Activated CD4-positive, alpha-beta T cell treated with anti-CD3 and anti-CD28 coated beads, Interleukin-2, Interleukin-4, amounts not matched to agents 100 ng/mL and 50 ng/mL, durations not matched to agents 16 hours and 8 hours (primary cell): ENCODE measurements around the gene ACOX1.

Experiments used
- DNase-seq: peaks from one replicate; pipeline ENCODE4 v3.0.0-alpha.2; 2020; ENCODE audit warnings: low spot score

Gene ACOX1

GRCh38 chr17:75909051-75909811 is 69.7 kb downstream of the ACOX1 start:
- no peak for DNase-seq

- DNase-seq: no peak
Observed at GRCh38 chr17:75908201-75908600, 70.8 kb downstream of the ACOX1 start.

GRCh38 chr17:75906143-75906884 is 72.7 kb downstream of the ACOX1 start:
- DNase-seq: no peak

- peak; percentile 98 for DNase-seq
Observed at GRCh38 chr17:75904749-75905521, 74.0 kb downstream of the ACOX1 start, which contains the start of gene MRPL38. TSS of gene MRPL38 (minus strand) at chr17:75904884. CDS start at chr17:75904875, 9 bp downstream.

- DNase-seq: no peak
Observed at GRCh38 chr17:75902406-75902805, 76.6 kb downstream of the ACOX1 start.

- no peak for DNase-seq
Observed at GRCh38 chr17:75901727-75902126, 77.2 kb downstream of the ACOX1 start.

GRCh38 chr17:75900691-75901533 is 78.1 kb downstream of the ACOX1 start:
- DNase-seq: no peak

GRCh38 chr17:75899767-75900468 is 79.0 kb downstream of the ACOX1 start:
- no peak for DNase-seq

GRCh38 chr17:75899353-75899752 is 79.6 kb downstream of the ACOX1 start:
- DNase-seq: no peak

- no peak for DNase-seq
Observed at GRCh38 chr17:75898791-75899190, 80.2 kb downstream of the ACOX1 start.

GRCh38 chr17:75898065-75898464 is 80.9 kb downstream of the ACOX1 start:
- DNase-seq: no peak

- DNase-seq: no peak
Observed at GRCh38 chr17:75897160-75898019, 81.6 kb downstream of the ACOX1 start.

- peak; percentile 79 for DNase-seq
Observed at GRCh38 chr17:75896415-75897159, 82.4 kb downstream of the ACOX1 start, which contains the start of gene TRIM65. TSS of gene TRIM65 (minus strand) at chr17:75896951. CDS start at chr17:75896937, 14 bp downstream.

- DNase-seq: no peak
Observed at GRCh38 chr17:75895370-75896155, 83.4 kb downstream of the ACOX1 start.

GRCh38 chr17:75894049-75894733 is 84.8 kb downstream of the ACOX1 start:
- DNase-seq: no peak

- DNase-seq: no peak
Observed at GRCh38 chr17:75893305-75894048, 85.5 kb downstream of the ACOX1 start.
